HEK293 (cell line): ENCODE results near the gene HOXA10.

Experiments used
- BCL11A ChIP-seq: fragments of 450-650 bp; formaldehyde crosslinking; IDR thresholded peaks from 2 replicates; pipeline ENCODE4 v1.5.1; 2016; ENCODE audit warnings: low read depth, missing biosample characterization, missing genetic modification characterization
- BCL11B ChIP-seq: fragments of 450-650 bp; formaldehyde crosslinking; IDR thresholded peaks from 2 replicates; pipeline ENCODE4 v1.5.1; 2016; ENCODE audit warnings: low read depth, missing biosample characterization, missing genetic modification characterization
- BCL6B ChIP-seq: fragments of 450-650 bp; formaldehyde crosslinking; IDR thresholded peaks from 2 replicates; pipeline ENCODE4 v1.5.1; 2017; ENCODE audit warnings: missing biosample characterization, missing genetic modification characterization
- GFI1B ChIP-seq: fragments of 450-650 bp; formaldehyde crosslinking; IDR thresholded peaks from 2 replicates; pipeline ENCODE4 v1.5.1; 2016; ENCODE audit warnings: missing biosample characterization, missing genetic modification characterization
- GLIS1 ChIP-seq: fragments of 450-650 bp; formaldehyde crosslinking; IDR thresholded peaks from 2 replicates; pipeline ENCODE4 v1.5.1; 2016; ENCODE audit warnings: missing biosample characterization, missing genetic modification characterization
- HOXD13 ChIP-seq: sonication (generic); formaldehyde crosslinking; IDR thresholded peaks from 2 replicates; pipeline ENCODE4 v1.8.0; 2022; ENCODE audit warnings: missing genetic modification reagents, borderline replicate concordance
- PRDM2 ChIP-seq: fragments of 450-650 bp; formaldehyde crosslinking; IDR thresholded peaks from 2 replicates; pipeline ENCODE4 v1.5.1; 2016; ENCODE audit warnings: missing biosample characterization, missing genetic modification characterization, borderline replicate concordance
- ZBTB17 ChIP-seq: fragments of 450-650 bp; formaldehyde crosslinking; IDR thresholded peaks from 2 replicates; pipeline ENCODE4 v1.5.1; 2016; ENCODE audit warnings: missing biosample characterization, missing genetic modification characterization
- ZBTB48 ChIP-seq: fragments of 450-650 bp; formaldehyde crosslinking; IDR thresholded peaks from 2 replicates; pipeline ENCODE4 v1.5.1; 2016; ENCODE audit warnings: missing biosample characterization, missing genetic modification characterization
- ZFP37 ChIP-seq: fragments of 450-650 bp; formaldehyde crosslinking; IDR thresholded peaks from 2 replicates; pipeline ENCODE4 v1.5.1; 2016; ENCODE audit warnings: missing biosample characterization, missing genetic modification characterization
- ZNF184 ChIP-seq: fragments of 450-650 bp; IDR thresholded peaks from 2 replicates; pipeline ENCODE4 v1.5.1; 2018; ENCODE audit warnings: missing biosample characterization, mild to moderate bottlenecking, missing genetic modification characterization
- ZNF2 ChIP-seq: fragments of 450-650 bp; formaldehyde crosslinking; IDR thresholded peaks from 2 replicates; pipeline ENCODE4 v1.5.1; 2016; ENCODE audit warnings: missing biosample characterization, missing genetic modification characterization
- ZNF211 ChIP-seq: fragments of 450-650 bp; formaldehyde crosslinking; IDR thresholded peaks from 2 replicates; pipeline ENCODE4 v1.5.1; 2016; ENCODE audit warnings: low read depth, missing biosample characterization, missing genetic modification characterization
- ZNF239 ChIP-seq: fragments of 450-650 bp; formaldehyde crosslinking; IDR thresholded peaks from 2 replicates; pipeline ENCODE4 v1.5.1; 2016; ENCODE audit warnings: missing biosample characterization, missing genetic modification characterization
- ZNF292 ChIP-seq: fragments of 450-650 bp; formaldehyde crosslinking; IDR thresholded peaks from 2 replicates; pipeline ENCODE4 v1.5.1; 2016; ENCODE audit warnings: low read depth, missing biosample characterization, missing genetic modification characterization, borderline replicate concordance
- ZNF302 ChIP-seq: fragments of 450-650 bp; formaldehyde crosslinking; IDR thresholded peaks from 2 replicates; pipeline ENCODE4 v1.5.1; 2016; ENCODE audit warnings: missing biosample characterization, missing genetic modification characterization, low read depth
- ZNF362 ChIP-seq: fragments of 450-650 bp; formaldehyde crosslinking; IDR thresholded peaks from 2 replicates; pipeline ENCODE4 v1.5.1; 2016; ENCODE audit warnings: missing biosample characterization, missing genetic modification characterization
- ZNF426 ChIP-seq: fragments of 450-650 bp; formaldehyde crosslinking; IDR thresholded peaks from 2 replicates; pipeline ENCODE4 v1.5.1; 2017; ENCODE audit warnings: missing biosample characterization, missing genetic modification characterization, mild to moderate bottlenecking, inconsistent platforms, moderate library complexity
- ZNF561 ChIP-seq: fragments of 450-650 bp; IDR thresholded peaks from 2 replicates; pipeline ENCODE4 v1.5.1; 2018; ENCODE audit warnings: missing biosample characterization, missing genetic modification characterization, borderline replicate concordance
- ZNF610 ChIP-seq: fragments of 450-650 bp; formaldehyde crosslinking; IDR thresholded peaks from 2 replicates; pipeline ENCODE4 v1.5.1; 2016; ENCODE audit warnings: missing biosample characterization, missing genetic modification characterization, borderline replicate concordance
- ZNF626 ChIP-seq: fragments of 450-650 bp; sonication (Bioruptor Pico); formaldehyde crosslinking; IDR thresholded peaks from 2 replicates; pipeline ENCODE4 v1.5.1; 2018; ENCODE audit warnings: missing biosample characterization, missing genetic modification characterization, inconsistent platforms
- ZNF664 ChIP-seq: fragments of 450-650 bp; formaldehyde crosslinking; IDR thresholded peaks from 2 replicates; pipeline ENCODE4 v1.5.1; 2016; ENCODE audit warnings: missing biosample characterization, missing genetic modification characterization
- ZSCAN4 ChIP-seq: fragments of 450-650 bp; formaldehyde crosslinking; IDR thresholded peaks from 2 replicates; pipeline ENCODE4 v1.5.1; 2017; ENCODE audit warnings: missing biosample characterization, missing genetic modification characterization
- TF ChIP-seq, protein P1 (sequence below): fragments of 450-650 bp; formaldehyde crosslinking; IDR thresholded peaks from 2 replicates; pipeline ENCODE4 v1.5.1; 2016; ENCODE audit warnings: missing biosample characterization, missing genetic modification characterization
- TF ChIP-seq, protein P2 (sequence below): fragments of 450-650 bp; formaldehyde crosslinking; IDR thresholded peaks from 2 replicates; pipeline ENCODE4 v1.5.1; 2016; ENCODE audit warnings: missing biosample characterization, missing genetic modification characterization, borderline replicate concordance

Gene HOXA10

DNA sequence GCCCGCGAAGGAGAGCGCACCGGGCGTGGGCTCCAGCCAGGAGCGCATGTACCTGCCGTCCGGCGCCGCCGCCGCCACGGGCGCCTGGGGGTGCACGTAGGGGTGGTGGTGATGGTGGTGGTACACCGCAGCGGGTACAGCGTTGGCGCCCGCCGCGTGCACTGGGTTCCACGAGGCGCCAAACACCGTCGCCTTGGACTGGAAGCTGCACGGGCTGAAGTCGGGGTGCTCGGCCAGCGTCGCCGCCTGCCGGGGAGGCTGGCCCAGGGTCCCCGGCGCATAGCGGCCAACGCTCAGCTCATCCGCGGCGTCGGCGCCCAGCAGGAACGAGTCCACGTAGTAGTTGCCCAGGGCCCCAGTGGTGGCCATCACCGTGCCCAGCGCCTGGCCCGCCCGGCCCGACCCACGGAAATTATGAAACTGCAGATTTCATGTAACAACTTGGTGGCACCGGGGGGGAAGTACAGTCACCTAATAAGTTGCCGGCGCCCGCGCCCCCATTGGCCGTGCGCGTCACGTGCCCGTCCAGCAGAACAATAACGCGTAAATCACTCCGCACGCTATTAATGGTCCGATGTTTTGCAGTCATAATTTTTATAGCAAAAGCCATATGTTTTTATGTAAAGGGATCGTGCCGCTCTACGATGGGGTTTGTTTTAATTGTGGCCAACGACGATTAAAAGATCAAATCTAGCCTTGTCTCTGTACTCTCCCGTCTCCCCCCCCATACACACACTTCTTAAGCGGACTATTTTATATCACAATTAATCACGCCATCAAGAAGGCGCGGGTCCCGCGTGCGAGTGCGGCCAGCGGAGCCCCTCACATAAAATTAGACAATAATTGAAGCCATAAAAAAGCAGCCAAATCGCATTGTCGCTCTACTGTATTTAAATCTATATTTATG lies 8.8 kb downstream of the HOXA10 start, which contains the start of gene HOXA9 (continued):
- 0 out of 2 replicates have a peak, but pooled peaks have one; percentile 64 for TF ChIP-seq ZNF2 (tag by site-specific recombination)
- TF ChIP-seq ZNF561 (tag by site-specific recombination) = peak; percentile 90
- 0 out of 2 replicates have a peak, but pooled peaks have one; percentile 59 for TF ChIP-seq ZNF184 (tag by site-specific recombination)
- peak; percentile 76; the same call in 1 of the 2 replicates for TF ChIP-seq ZNF302 (tag by site-specific recombination)
- TF ChIP-seq ZNF239 (tag by site-specific recombination) = 0 out of 2 replicates have a peak, but pooled peaks have one; percentile 24
- 0 out of 2 replicates have a peak, but pooled peaks have one; percentile 25 for TF ChIP-seq ZFP37 (tag by site-specific recombination)
- peak; percentile 99 for TF ChIP-seq BCL11B (tag by site-specific recombination)
- TF ChIP-seq ZBTB17 = peak; percentile 80
- TF ChIP-seq HOXD13 (CRISPR knock-in tag) = peak; percentile 76; the same call in 1 of the 2 replicates
- peak; percentile 81 for TF ChIP-seq GLIS1 (tag by site-specific recombination)
- peak; percentile 58; the same call in 1 of the 2 replicates for TF ChIP-seq ZNF610 (tag by site-specific recombination)
- peak; percentile 97 for TF ChIP-seq BCL11A (tag by site-specific recombination)
- peak; percentile 82 for TF ChIP-seq ZNF664 (tag by site-specific recombination)
- TF ChIP-seq ZNF292 (tag by site-specific recombination) = no peak
- peak; percentile 75 for TF ChIP-seq ZNF362 (tag by site-specific recombination)
- peak; percentile 35; the same call in 1 of the 2 replicates for TF ChIP-seq BCL6B (tag by site-specific recombination)
- TF ChIP-seq ZNF211 (tag by site-specific recombination) = no peak
- TF ChIP-seq, protein P1, sequence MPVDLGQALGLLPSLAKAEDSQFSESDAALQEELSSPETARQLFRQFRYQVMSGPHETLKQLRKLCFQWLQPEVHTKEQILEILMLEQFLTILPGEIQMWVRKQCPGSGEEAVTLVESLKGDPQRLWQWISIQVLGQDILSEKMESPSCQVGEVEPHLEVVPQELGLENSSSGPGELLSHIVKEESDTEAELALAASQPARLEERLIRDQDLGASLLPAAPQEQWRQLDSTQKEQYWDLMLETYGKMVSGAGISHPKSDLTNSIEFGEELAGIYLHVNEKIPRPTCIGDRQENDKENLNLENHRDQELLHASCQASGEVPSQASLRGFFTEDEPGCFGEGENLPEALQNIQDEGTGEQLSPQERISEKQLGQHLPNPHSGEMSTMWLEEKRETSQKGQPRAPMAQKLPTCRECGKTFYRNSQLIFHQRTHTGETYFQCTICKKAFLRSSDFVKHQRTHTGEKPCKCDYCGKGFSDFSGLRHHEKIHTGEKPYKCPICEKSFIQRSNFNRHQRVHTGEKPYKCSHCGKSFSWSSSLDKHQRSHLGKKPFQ (tag by site-specific recombination) = peak; percentile 93
- TF ChIP-seq, protein P2, sequence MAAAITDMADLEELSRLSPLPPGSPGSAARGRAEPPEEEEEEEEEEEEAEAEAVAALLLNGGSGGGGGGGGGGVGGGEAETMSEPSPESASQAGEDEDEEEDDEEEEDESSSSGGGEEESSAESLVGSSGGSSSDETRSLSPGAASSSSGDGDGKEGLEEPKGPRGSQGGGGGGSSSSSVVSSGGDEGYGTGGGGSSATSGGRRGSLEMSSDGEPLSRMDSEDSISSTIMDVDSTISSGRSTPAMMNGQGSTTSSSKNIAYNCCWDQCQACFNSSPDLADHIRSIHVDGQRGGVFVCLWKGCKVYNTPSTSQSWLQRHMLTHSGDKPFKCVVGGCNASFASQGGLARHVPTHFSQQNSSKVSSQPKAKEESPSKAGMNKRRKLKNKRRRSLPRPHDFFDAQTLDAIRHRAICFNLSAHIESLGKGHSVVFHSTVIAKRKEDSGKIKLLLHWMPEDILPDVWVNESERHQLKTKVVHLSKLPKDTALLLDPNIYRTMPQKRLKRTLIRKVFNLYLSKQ (tag by site-specific recombination) = peak; percentile 10; the same call in 1 of the 2 replicates
- TF ChIP-seq PRDM2 = no peak
- peak; percentile 97 for TF ChIP-seq GFI1B (tag by site-specific recombination)
- peak; percentile 87 for TF ChIP-seq ZSCAN4 (tag by site-specific recombination)
- TF ChIP-seq ZNF626 (tag by site-specific recombination) = no peak
- TF ChIP-seq ZNF426 (tag by site-specific recombination) = peak; percentile 9; the same call in 1 of the 2 replicates
- no peak for TF ChIP-seq ZBTB48
